GM23338 (cell line): ENCODE data around the gene APBA2.

Source experiments
- CREB1 ChIP-seq: fragments of 250-450 bp; sonication (Bioruptor Pico); IDR thresholded peaks from 2 replicates; pipeline ENCODE4 v1.5.0; 2020; ENCODE audit warnings: low read depth, mild to moderate bottlenecking, moderate library complexity
- EZH2 ChIP-seq: fragments of 200-600 bp; sonication (generic); IDR thresholded peaks from one replicate; pipeline ENCODE4 v1.8.0; 2017; ENCODE audit warnings: antibody characterized with exemption, mild to moderate bottlenecking, low read depth; ENCODE audit not compliant: unreplicated experiment
- EZH2phosphoT487 ChIP-seq: fragments of 200-600 bp; sonication (generic); IDR thresholded peaks from one replicate; pipeline ENCODE4 v1.8.1; 2018; ENCODE audit warnings: antibody characterized with exemption; ENCODE audit not compliant: unreplicated experiment
- NANOG ChIP-seq: IDR thresholded peaks from 2 replicates; pipeline ENCODE4 v1.6.1; 2016; ENCODE audit warnings: antibody characterized with exemption, borderline replicate concordance
- POLR2AphosphoS5 ChIP-seq: IDR thresholded peaks from 2 replicates; pipeline ENCODE4 v1.6.1; 2016; ENCODE audit warnings: antibody characterized with exemption, low read depth
- REST ChIP-seq: IDR thresholded peaks from one replicate; pipeline ENCODE4 v1.6.1; 2018; ENCODE audit warnings: antibody characterized with exemption; ENCODE audit not compliant: unreplicated experiment
- STAT1 ChIP-seq: IDR thresholded peaks from one replicate; pipeline ENCODE4 v1.6.1; 2016; ENCODE audit warnings: antibody characterized with exemption; ENCODE audit not compliant: unreplicated experiment
- ZNF331 ChIP-seq: fragments of 250-450 bp; sonication (Bioruptor Pico); IDR thresholded peaks from 2 replicates; pipeline ENCODE4 v1.5.0; 2020; ENCODE audit warnings: low read depth, mild to moderate bottlenecking, moderate library complexity
- TF ChIP-seq, protein P1 (sequence below), 2 experiments: fragments of 200-600 bp in 1 of 2; sonication (generic) in 1 of 2; conservative IDR thresholded peaks; 2 replicates each; pipeline versions ENCODE4 v1.5.1 to v1.6.1; 2016 to 2017; ENCODE audit warnings: antibody characterized with exemption in 2 of 2, low read depth in 2 of 2, mild to moderate bottlenecking in 2 of 2, moderate library complexity in 1 of 2
- TF ChIP-seq, protein P2 (sequence below): fragments of 250-450 bp; sonication (Bioruptor Pico); IDR thresholded peaks from 2 replicates; pipeline ENCODE4 v1.5.0; 2020; ENCODE audit warnings: mild to moderate bottlenecking, moderate library complexity

GRCh38 chr15:28969511-28970085 is 83.8 kb downstream of the APBA2 start:
- TF ChIP-seq, protein P1, sequence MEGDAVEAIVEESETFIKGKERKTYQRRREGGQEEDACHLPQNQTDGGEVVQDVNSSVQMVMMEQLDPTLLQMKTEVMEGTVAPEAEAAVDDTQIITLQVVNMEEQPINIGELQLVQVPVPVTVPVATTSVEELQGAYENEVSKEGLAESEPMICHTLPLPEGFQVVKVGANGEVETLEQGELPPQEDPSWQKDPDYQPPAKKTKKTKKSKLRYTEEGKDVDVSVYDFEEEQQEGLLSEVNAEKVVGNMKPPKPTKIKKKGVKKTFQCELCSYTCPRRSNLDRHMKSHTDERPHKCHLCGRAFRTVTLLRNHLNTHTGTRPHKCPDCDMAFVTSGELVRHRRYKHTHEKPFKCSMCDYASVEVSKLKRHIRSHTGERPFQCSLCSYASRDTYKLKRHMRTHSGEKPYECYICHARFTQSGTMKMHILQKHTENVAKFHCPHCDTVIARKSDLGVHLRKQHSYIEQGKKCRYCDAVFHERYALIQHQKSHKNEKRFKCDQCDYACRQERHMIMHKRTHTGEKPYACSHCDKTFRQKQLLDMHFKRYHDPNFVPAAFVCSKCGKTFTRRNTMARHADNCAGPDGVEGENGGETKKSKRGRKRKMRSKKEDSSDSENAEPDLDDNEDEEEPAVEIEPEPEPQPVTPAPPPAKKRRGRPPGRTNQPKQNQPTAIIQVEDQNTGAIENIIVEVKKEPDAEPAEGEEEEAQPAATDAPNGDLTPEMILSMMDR (conservative IDR thresholded peaks at IDR 0.05; ENCODE audit: low read depth in 2 of 2): no peak
- TF ChIP-seq NANOG: no peak
- TF ChIP-seq POLR2AphosphoS5: no peak
- TF ChIP-seq EZH2: no peak
- TF ChIP-seq EZH2phosphoT487: no peak
- no peak for TF ChIP-seq REST
- TF ChIP-seq STAT1: no peak
- TF ChIP-seq, protein P2, sequence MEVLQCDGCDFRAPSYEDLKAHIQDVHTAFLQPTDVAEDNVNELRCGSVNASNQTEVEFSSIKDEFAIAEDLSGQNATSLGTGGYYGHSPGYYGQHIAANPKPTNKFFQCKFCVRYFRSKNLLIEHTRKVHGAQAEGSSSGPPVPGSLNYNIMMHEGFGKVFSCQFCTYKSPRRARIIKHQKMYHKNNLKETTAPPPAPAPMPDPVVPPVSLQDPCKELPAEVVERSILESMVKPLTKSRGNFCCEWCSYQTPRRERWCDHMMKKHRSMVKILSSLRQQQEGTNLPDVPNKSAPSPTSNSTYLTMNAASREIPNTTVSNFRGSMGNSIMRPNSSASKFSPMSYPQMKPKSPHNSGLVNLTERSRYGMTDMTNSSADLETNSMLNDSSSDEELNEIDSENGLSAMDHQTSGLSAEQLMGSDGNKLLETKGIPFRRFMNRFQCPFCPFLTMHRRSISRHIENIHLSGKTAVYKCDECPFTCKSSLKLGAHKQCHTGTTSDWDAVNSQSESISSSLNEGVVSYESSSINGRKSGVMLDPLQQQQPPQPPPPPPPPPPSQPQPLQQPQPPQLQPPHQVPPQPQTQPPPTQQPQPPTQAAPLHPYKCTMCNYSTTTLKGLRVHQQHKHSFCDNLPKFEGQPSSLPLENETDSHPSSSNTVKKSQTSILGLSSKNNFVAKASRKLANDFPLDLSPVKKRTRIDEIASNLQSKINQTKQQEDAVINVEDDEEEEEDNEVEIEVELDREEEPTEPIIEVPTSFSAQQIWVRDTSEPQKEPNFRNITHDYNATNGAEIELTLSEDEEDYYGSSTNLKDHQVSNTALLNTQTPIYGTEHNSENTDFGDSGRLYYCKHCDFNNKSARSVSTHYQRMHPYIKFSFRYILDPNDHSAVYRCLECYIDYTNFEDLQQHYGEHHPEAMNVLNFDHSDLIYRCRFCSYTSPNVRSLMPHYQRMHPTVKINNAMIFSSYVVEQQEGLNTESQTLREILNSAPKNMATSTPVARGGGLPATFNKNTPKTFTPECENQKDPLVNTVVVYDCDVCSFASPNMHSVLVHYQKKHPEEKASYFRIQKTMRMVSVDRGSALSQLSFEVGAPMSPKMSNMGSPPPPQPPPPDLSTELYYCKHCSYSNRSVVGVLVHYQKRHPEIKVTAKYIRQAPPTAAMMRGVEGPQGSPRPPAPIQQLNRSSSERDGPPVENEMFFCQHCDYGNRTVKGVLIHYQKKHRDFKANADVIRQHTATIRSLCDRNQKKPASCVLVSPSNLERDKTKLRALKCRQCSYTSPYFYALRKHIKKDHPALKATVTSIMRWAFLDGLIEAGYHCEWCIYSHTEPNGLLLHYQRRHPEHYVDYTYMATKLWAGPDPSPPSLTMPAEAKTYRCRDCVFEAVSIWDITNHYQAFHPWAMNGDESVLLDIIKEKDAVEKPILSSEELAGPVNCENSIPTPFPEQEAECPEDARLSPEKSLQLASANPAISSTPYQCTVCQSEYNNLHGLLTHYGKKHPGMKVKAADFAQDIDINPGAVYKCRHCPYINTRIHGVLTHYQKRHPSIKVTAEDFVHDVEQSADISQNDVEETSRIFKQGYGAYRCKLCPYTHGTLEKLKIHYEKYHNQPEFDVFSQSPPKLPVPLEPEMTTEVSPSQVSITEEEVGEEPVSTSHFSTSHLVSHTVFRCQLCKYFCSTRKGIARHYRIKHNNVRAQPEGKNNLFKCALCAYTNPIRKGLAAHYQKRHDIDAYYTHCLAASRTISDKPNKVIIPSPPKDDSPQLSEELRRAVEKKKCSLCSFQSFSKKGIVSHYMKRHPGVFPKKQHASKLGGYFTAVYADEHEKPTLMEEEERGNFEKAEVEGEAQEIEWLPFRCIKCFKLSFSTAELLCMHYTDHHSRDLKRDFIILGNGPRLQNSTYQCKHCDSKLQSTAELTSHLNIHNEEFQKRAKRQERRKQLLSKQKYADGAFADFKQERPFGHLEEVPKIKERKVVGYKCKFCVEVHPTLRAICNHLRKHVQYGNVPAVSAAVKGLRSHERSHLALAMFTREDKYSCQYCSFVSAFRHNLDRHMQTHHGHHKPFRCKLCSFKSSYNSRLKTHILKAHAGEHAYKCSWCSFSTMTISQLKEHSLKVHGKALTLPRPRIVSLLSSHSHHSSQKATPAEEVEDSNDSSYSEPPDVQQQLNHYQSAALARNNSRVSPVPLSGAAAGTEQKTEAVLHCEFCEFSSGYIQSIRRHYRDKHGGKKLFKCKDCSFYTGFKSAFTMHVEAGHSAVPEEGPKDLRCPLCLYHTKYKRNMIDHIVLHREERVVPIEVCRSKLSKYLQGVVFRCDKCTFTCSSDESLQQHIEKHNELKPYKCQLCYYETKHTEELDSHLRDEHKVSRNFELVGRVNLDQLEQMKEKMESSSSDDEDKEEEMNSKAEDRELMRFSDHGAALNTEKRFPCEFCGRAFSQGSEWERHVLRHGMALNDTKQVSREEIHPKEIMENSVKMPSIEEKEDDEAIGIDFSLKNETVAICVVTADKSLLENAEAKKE (CRISPR knock-in tag): no peak
- TF ChIP-seq CREB1 (CRISPR knock-in tag): no peak
- no peak for TF ChIP-seq ZNF331 (CRISPR knock-in tag)
